Memory B cell (primary cell): ENCODE measurements around the gene CYP51A1.
"Not testable (repeated sequence)": the region's sequence is repeated elsewhere in the genome, so short reads cannot be mapped to it uniquely, and the experiment has no call there.

ENCODE experiments used
- ATAC-seq: fragments of 150-1000 bp; cut with Tn5 transposase; 2 replicates; pipeline ENCODE4 v1.10.0; 2021; ENCODE audit warnings: low read depth, mild to moderate bottlenecking, moderate library complexity
- DNase-seq, 2 donors: peaks; one replicate each; pipeline ENCODE4 v3.0.0; 2022; ENCODE audit warnings: low spot score in 2 of 2
- H3K27ac Mint-ChIP-seq: one replicate; pipeline ENCODE4 v1.8.0; 2022; ENCODE audit warnings: mild to moderate bottlenecking, moderate library complexity, mixed read lengths
- H3K27me3 Mint-ChIP-seq: one replicate; pipeline ENCODE4 v1.8.0; 2022; ENCODE audit warnings: mixed read lengths
- H3K36me3 Mint-ChIP-seq: one replicate; pipeline ENCODE4 v1.8.0; 2022; ENCODE audit warnings: mild to moderate bottlenecking, mixed read lengths
- H3K4me1 Mint-ChIP-seq: one replicate; pipeline ENCODE4 v1.8.0; 2022; ENCODE audit warnings: mixed read lengths
- H3K4me3 Mint-ChIP-seq: one replicate; pipeline ENCODE4 v1.8.0; 2022; ENCODE audit warnings: mild to moderate bottlenecking, moderate library complexity, mixed read lengths
- H3K9me3 Mint-ChIP-seq: one replicate; pipeline ENCODE4 v1.8.0; 2022; ENCODE audit warnings: mixed read lengths

Gene CYP51A1

GRCh38 chr7:92100534-92100933 is 33.7 kb downstream of the CYP51A1 start:
- DNase-seq, result no peak
- no peaks in the 10 kb centered on the region for H3K27me3 Mint-ChIP-seq
- peaks cover 39% of the 10 kb centered on the region for H3K36me3 Mint-ChIP-seq
- H3K4me1 Mint-ChIP-seq, result no peaks in the 10 kb centered on the region
- H3K27ac Mint-ChIP-seq, result no peak overlapping the region
- no peak overlapping the region for H3K4me3 Mint-ChIP-seq
- ATAC-seq, result no peak
- H3K9me3 Mint-ChIP-seq, result no peaks in the 10 kb centered on the region

GRCh38 chr7:92095380-92095779 is 38.9 kb downstream of the CYP51A1 start:
- Mint-ChIP-seq H3K9me3 (no peaks in the 10 kb centered on the region), H3K36me3 (peaks cover 37% of the 10 kb centered on the region), H3K4me1 (no peaks in the 10 kb centered on the region), H3K27me3 (no peaks in the 10 kb centered on the region), H3K4me3 (no peak overlapping the region), H3K27ac (no peak overlapping the region)
- DNase-seq (no peak), ATAC-seq (no peak)

DNA sequence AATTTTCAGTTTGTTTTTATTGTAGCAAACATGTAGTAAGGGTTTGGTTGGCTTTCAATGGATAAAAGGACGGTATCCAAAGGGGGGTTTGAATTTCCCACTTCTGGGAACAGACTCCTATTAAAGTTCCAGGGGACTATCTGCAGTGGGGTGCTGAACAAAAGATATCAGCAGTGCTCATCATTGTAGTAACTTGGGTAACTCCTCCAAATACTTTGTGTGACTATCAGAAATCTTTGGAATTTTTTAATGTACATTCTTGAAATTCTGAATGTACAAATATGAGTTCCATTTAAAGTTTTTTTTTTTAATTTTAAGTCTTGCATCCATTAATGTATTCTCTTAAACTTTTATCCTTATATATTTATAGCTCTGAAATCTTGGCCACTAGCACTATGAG is 42.1 kb downstream of the CYP51A1 start:
- DNase-seq, result no peak
- no peaks in the 10 kb centered on the region for H3K9me3 Mint-ChIP-seq
- H3K27ac Mint-ChIP-seq, result no peak overlapping the region
- H3K27me3 Mint-ChIP-seq, result no peaks in the 10 kb centered on the region
- no peak for ATAC-seq
- peaks cover 36% of the 10 kb centered on the region for H3K36me3 Mint-ChIP-seq
- no peaks in the 10 kb centered on the region for H3K4me1 Mint-ChIP-seq
- no peak overlapping the region for H3K4me3 Mint-ChIP-seq

DNA sequence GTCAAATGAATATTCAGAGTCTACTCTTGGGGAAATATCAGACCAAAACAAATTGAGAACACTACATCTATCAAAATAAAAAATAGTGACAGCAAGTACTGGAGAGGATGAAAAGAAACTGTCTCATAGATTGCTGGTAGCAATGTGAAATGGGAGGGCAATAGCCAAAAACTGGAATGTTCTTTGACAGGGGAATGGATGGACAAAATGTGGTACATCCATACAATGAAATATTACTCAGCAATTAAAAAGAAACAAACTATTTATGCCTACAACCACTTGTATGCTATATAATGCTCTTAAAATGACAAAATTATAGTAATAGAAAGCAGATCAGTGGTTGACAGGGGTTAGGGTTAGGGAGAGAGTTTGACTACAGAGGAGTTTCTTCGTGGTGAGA is 46.0 kb downstream of the CYP51A1 start:
- Mint-ChIP-seq H3K36me3 (peaks cover 43% of the 10 kb centered on the region), H3K4me1 (no peaks in the 10 kb centered on the region), H3K27me3 (no peaks in the 10 kb centered on the region), H3K4me3 (no peak overlapping the region), H3K27ac (no peak overlapping the region), H3K9me3 (no peaks in the 10 kb centered on the region)
- DNase-seq, result no peak
- no peak for ATAC-seq

DNA sequence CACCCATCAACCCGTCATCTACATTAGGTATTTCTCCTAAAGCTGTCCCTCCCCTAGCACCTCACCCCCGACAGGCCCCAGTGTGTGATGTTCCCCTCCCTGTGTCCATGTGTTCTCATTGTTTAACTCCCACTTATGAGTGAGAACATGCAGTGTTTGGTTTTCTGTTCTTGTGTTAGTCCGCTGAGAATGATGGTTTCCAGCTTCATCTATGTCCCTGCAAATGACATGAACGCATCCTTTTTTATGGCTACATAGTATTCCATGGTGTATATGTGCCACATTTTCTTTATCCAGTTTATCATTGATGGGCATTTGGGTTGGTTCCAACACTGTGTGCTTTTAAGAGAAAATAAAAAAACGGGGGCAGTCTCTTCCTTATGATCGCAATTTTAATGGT is 50.4 kb downstream of the CYP51A1 start:
- not testable (repeated sequence) for H3K27me3 Mint-ChIP-seq, H3K4me3 Mint-ChIP-seq, DNase-seq, H3K4me1 Mint-ChIP-seq, H3K27ac Mint-ChIP-seq, ATAC-seq, H3K9me3 Mint-ChIP-seq
- H3K36me3 Mint-ChIP-seq, result peaks cover 42% of the 10 kb centered on the region

- Mint-ChIP-seq H3K36me3 (peaks cover 36% of the 10 kb centered on the region), H3K4me3 (no peak overlapping the region), H3K27ac (peak overlapping the region; percentile 20), H3K4me1 (no peaks in the 10 kb centered on the region), H3K9me3 (no peaks in the 10 kb centered on the region), H3K27me3 (no peaks in the 10 kb centered on the region)
- no peak for ATAC-seq
- no peak for DNase-seq
Observed at GRCh38 chr7:92076509-92076908, 57.8 kb downstream of the CYP51A1 start.

DNA sequence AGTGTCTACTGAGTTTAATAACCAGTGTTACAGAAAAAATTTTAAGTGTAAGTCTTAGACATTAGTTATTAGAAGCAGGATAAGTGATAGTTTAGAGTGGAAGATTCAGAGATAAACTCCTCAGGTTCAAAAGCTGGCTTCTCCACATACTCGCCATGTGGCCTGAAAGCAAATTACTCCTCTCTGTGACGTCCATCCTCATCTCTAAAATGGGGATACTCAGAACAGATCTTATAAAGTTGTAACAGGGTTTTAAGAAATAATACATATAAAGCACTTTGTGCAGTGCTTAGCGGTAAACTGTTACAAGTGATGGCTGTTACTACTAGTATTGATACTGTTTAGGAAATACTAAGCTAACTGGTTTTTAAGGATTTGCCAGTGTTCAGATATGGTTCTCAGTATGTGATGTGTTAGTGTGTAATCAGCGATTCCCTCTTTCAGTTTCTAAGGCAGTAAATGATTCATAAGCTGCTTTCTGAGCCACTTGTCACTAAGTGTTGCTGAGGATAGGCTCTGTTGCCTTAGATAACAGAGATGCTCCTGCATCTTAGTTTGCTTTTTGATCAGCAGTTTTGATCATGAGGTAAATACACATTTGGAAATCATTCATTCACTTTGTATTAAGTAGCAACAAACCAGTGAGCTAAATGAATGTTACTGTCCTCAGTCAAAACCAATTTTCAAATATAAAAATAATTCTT is 58.7 kb downstream of the CYP51A1 start:
- H3K27ac Mint-ChIP-seq, result peak overlapping the region; percentile 20
- no peaks in the 10 kb centered on the region for H3K9me3 Mint-ChIP-seq
- no peak overlapping the region for H3K4me3 Mint-ChIP-seq
- H3K4me1 Mint-ChIP-seq, result no peaks in the 10 kb centered on the region
- peaks cover 41% of the 10 kb centered on the region for H3K36me3 Mint-ChIP-seq
- ATAC-seq (no peak), DNase-seq (no peak)
- no peaks in the 10 kb centered on the region for H3K27me3 Mint-ChIP-seq

- Mint-ChIP-seq H3K27me3 (no peaks in the 10 kb centered on the region), H3K36me3 (peaks cover 35% of the 10 kb centered on the region), H3K27ac (no peak overlapping the region), H3K4me1 (no peaks in the 10 kb centered on the region), H3K9me3 (no peaks in the 10 kb centered on the region), H3K4me3 (no peak overlapping the region)
- no peak for ATAC-seq
- no peak for DNase-seq
Observed at GRCh38 chr7:92072708-92073107, 61.6 kb downstream of the CYP51A1 start.

DNA sequence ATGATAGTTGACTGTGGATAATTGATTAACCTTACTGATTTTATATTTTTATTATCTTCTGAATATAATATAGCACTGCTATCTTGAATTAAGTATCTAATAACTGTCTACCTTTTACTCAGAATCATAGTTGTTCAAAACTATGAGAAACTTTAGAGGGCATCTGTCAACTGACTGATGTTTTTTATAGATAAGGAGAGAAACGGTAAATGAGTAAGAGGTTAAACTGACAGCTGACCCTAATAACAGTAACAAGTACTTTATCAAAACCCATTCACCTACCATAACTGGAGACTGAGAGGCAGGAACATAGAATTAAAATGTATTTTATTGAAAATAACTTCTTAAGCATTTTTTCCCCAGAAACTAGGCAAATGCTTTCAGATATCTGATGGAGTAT is 62.2 kb downstream of the CYP51A1 start:
- Mint-ChIP-seq H3K27me3 (no peaks in the 10 kb centered on the region), H3K4me3 (no peak overlapping the region), H3K4me1 (no peaks in the 10 kb centered on the region), H3K36me3 (peaks cover 37% of the 10 kb centered on the region), H3K9me3 (no peaks in the 10 kb centered on the region), H3K27ac (peak overlapping the region; percentile 38)
- no peak for ATAC-seq
- no peak for DNase-seq

GRCh38 chr7:92071032-92071431 is 63.2 kb downstream of the CYP51A1 start:
- peaks cover 41% of the 10 kb centered on the region for H3K36me3 Mint-ChIP-seq
- H3K9me3 Mint-ChIP-seq, result no peaks in the 10 kb centered on the region
- ATAC-seq (no peak), DNase-seq (no peak)
- no peak overlapping the region for H3K4me3 Mint-ChIP-seq
- H3K4me1 Mint-ChIP-seq, result no peaks in the 10 kb centered on the region
- H3K27me3 Mint-ChIP-seq, result no peaks in the 10 kb centered on the region
- no peak overlapping the region for H3K27ac Mint-ChIP-seq

- DNase-seq (no peak), ATAC-seq (no peak)
- Mint-ChIP-seq H3K9me3 (no peaks in the 10 kb centered on the region), H3K27me3 (no peaks in the 10 kb centered on the region), H3K4me3 (no peak overlapping the region), H3K4me1 (no peaks in the 10 kb centered on the region), H3K36me3 (peaks cover 25% of the 10 kb centered on the region), H3K27ac (no peak overlapping the region)
Observed at GRCh38 chr7:92064438-92065029, 69.7 kb downstream of the CYP51A1 start.
